ENCODE data around the gene OR4D9.
"Not testable (repeated sequence)": the region's sequence is repeated elsewhere in the genome, so short reads cannot be mapped to it uniquely, and the experiment has no call there.

OR4D9 gene

GRCh38 chr11:59534676-59535075 is 23.3 kb downstream of the OR4D9 start:
- DNase-seq (ENCODE audit: low read depth in 1 of 2, low spot score in 1 of 2), result no peak
- H3K27me3 ChIP-seq (ENCODE audit: insufficient read depth, poor library complexity, severe bottlenecking), result no peaks in the 10 kb centered on the region
- TF ChIP-seq GABPA (IDR thresholded peaks at IDR 0.05; ENCODE audit: low read depth), result no peak
- TF ChIP-seq POLR2AphosphoS5 (IDR thresholded peaks at IDR 0.05; ENCODE audit: low read depth), result no peak
- TF ChIP-seq SPI1 (IDR thresholded peaks at IDR 0.05; ENCODE audit: borderline replicate concordance, low read depth), result no peak
- TF ChIP-seq, protein P1, sequence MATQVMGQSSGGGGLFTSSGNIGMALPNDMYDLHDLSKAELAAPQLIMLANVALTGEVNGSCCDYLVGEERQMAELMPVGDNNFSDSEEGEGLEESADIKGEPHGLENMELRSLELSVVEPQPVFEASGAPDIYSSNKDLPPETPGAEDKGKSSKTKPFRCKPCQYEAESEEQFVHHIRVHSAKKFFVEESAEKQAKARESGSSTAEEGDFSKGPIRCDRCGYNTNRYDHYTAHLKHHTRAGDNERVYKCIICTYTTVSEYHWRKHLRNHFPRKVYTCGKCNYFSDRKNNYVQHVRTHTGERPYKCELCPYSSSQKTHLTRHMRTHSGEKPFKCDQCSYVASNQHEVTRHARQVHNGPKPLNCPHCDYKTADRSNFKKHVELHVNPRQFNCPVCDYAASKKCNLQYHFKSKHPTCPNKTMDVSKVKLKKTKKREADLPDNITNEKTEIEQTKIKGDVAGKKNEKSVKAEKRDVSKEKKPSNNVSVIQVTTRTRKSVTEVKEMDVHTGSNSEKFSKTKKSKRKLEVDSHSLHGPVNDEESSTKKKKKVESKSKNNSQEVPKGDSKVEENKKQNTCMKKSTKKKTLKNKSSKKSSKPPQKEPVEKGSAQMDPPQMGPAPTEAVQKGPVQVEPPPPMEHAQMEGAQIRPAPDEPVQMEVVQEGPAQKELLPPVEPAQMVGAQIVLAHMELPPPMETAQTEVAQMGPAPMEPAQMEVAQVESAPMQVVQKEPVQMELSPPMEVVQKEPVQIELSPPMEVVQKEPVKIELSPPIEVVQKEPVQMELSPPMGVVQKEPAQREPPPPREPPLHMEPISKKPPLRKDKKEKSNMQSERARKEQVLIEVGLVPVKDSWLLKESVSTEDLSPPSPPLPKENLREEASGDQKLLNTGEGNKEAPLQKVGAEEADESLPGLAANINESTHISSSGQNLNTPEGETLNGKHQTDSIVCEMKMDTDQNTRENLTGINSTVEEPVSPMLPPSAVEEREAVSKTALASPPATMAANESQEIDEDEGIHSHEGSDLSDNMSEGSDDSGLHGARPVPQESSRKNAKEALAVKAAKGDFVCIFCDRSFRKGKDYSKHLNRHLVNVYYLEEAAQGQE (IDR thresholded peaks at IDR 0.05; ENCODE audit: insufficient replicate concordance, low read depth), result no peak
- no peak for TF ChIP-seq CTCF (IDR thresholded peaks at IDR 0.05; ENCODE audit: insufficient read depth, low read length)
- H3K27ac ChIP-seq (replicated peaks), result no peak overlapping the region
- H3K4me3 ChIP-seq (replicated peaks; ENCODE audit: insufficient read depth, low read length), result no peak overlapping the region

DNA sequence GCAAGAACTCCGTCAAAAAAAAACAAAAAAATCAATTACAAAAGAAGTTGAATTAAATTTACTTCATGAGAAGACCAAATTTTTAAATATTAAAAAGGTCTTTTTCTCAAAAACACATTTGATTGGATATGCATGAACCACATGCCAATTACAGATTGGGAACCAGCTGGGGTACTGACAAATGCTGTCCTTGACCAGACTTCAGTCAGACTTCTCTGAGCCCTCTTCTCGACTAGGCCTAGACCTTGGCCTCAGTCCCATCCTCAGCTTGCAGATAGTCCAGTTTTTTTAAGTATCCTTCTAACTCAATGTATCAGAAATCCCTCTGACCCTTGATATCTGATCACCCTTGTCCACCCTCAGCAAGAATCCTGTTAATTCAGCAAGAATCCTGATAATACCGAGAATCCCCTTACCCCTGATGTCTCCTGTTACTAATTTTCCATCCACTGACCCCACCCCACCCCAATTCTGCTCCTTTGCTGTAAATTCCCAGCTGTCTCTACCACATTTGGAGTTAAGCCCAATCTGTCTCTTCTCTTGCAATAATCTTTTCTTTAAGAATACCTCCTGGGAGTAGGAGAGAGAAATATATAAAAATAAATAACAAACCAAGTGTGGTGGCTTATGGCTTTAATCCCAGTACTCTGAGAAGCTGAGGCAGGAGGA is 30.9 kb downstream of the OR4D9 start:
- Histone ChIP-seq H3K27ac (replicated peaks) (no peak overlapping the region), H3K4me3 (replicated peaks; ENCODE audit: insufficient read depth, low read length) (no peak overlapping the region), H3K27me3 (ENCODE audit: insufficient read depth, poor library complexity, severe bottlenecking) (no peaks in the 10 kb centered on the region)
- DNase-seq (ENCODE audit: low read depth in 1 of 2, low spot score in 1 of 2), result no peak
- no peak for TF ChIP-seq CTCF (IDR thresholded peaks at IDR 0.05; ENCODE audit: insufficient read depth, low read length)
- TF ChIP-seq POLR2AphosphoS5 (IDR thresholded peaks at IDR 0.05; ENCODE audit: low read depth), result no peak
- no peak for TF ChIP-seq SPI1 (IDR thresholded peaks at IDR 0.05; ENCODE audit: borderline replicate concordance, low read depth)
- TF ChIP-seq, protein P1 (IDR thresholded peaks at IDR 0.05; ENCODE audit: insufficient replicate concordance, low read depth), result no peak
- no peak for TF ChIP-seq GABPA (IDR thresholded peaks at IDR 0.05; ENCODE audit: low read depth)

DNA sequence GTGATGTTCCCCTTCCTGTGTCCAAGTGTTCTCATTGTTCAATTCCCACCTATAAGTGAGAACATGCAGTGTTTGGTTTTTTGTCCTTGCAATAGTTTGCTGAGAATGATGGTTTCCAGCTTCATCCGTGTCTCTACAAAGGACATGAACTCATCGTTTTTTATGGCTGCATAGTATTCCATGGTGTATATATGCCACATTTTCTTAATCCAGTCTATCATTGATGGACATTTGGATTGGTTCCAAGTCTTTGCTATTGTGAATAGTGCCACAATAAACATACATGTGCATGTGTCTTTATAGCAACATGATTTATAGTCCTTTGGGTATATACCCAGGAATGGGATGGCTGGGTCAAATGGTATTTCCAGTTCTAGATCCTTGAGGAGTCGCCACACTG is 32.4 kb downstream of the OR4D9 start:
- H3K27me3 ChIP-seq (ENCODE audit: insufficient read depth, poor library complexity, severe bottlenecking); DNase-seq (ENCODE audit: low read depth in 1 of 2, low spot score in 1 of 2); H3K27ac ChIP-seq (replicated peaks); H3K4me3 ChIP-seq (replicated peaks; ENCODE audit: insufficient read depth, low read length): not testable (repeated sequence)

- no peak for DNase-seq (ENCODE audit: low read depth in 1 of 2, low spot score in 1 of 2)
- Histone ChIP-seq H3K4me3 (replicated peaks; ENCODE audit: insufficient read depth, low read length) (no peak overlapping the region), H3K27me3 (ENCODE audit: insufficient read depth, poor library complexity, severe bottlenecking) (no peaks in the 10 kb centered on the region), H3K27ac (replicated peaks) (no peak overlapping the region)
- TF ChIP-seq GABPA (IDR thresholded peaks at IDR 0.05; ENCODE audit: low read depth), result no peak
- TF ChIP-seq SPI1 (IDR thresholded peaks at IDR 0.05; ENCODE audit: borderline replicate concordance, low read depth), result no peak
- TF ChIP-seq POLR2AphosphoS5 (IDR thresholded peaks at IDR 0.05; ENCODE audit: low read depth), result no peak
- TF ChIP-seq CTCF (IDR thresholded peaks at IDR 0.05; ENCODE audit: insufficient read depth, low read length), result no peak
- TF ChIP-seq, protein P1 (IDR thresholded peaks at IDR 0.05; ENCODE audit: insufficient replicate concordance, low read depth), result no peak
These were observed 33.5 kb downstream of the OR4D9 start for GRCh38 chr11:59544869-59545178.

Measured in HL-60 (cell line).